ENCODE data around the gene BTBD8.

DNA sequence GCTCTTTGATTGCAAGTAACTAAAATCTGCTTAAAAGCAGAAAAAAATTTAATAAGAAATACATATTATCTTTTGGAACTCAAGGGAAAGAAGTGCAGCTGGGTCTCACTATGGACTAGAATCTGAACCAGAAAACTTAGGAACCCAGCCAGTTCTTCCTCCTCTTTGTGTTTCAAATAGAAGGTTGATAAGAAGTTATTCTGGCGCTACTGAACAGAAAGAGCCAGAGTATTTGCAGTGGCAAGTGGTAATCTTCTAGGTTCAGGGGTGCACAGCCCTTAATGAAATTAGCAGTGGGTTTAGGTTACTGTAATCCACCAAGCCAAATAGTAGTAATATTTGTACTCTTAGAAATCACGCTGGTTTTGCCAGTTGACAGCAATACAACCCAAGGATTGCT, 28.5 kb downstream of the BTBD8 start:
- TF ChIP-seq, protein P1, sequence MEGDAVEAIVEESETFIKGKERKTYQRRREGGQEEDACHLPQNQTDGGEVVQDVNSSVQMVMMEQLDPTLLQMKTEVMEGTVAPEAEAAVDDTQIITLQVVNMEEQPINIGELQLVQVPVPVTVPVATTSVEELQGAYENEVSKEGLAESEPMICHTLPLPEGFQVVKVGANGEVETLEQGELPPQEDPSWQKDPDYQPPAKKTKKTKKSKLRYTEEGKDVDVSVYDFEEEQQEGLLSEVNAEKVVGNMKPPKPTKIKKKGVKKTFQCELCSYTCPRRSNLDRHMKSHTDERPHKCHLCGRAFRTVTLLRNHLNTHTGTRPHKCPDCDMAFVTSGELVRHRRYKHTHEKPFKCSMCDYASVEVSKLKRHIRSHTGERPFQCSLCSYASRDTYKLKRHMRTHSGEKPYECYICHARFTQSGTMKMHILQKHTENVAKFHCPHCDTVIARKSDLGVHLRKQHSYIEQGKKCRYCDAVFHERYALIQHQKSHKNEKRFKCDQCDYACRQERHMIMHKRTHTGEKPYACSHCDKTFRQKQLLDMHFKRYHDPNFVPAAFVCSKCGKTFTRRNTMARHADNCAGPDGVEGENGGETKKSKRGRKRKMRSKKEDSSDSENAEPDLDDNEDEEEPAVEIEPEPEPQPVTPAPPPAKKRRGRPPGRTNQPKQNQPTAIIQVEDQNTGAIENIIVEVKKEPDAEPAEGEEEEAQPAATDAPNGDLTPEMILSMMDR (IDR thresholded peaks at IDR 0.05; ENCODE audit: low read depth, low read length, poor library complexity, severe bottlenecking), result no peak
- TF ChIP-seq EZH2phosphoT487 (IDR thresholded peaks at IDR 0.05; ENCODE audit: borderline replicate concordance, low read length), result no peak

All from DOHH2 (cell line).